K562 (cell line): ENCODE measurements around the gene ADGRD1. TPM values are rescaled to one million over a fixed set of nuclear protein-coding genes. Genes with fewer than 3 reads are reported as not detected.
A peak's percentile ranks its signal among the peaks of the same experiment; 100 is the strongest.

Experiments
- ADNP ChIP-seq: fragments of 200-800 bp; sonication (Bioruptor generic); IDR thresholded peaks from 2 replicates; pipeline ENCODE4 v1.6.1; 2016; ENCODE audit warnings: missing genetic modification characterization, missing compliant biosample characterization
- DDX20 ChIP-seq: fragments of 450-650 bp; IDR thresholded peaks from 2 replicates; pipeline ENCODE4 v1.6.1; 2016; ENCODE audit warnings: missing genetic modification characterization, low read depth, mild to moderate bottlenecking, missing compliant biosample characterization, moderate library complexity
- DIDO1 ChIP-seq: fragments of 450-650 bp; IDR thresholded peaks from 2 replicates; pipeline ENCODE4 v1.6.1; 2016; ENCODE audit warnings: low read depth, missing biosample characterization, missing genetic modification characterization
- DPF2 ChIP-seq: fragments of 450-650 bp; IDR thresholded peaks from 2 replicates; pipeline ENCODE4 v1.6.1; 2016
- ELF1 ChIP-seq: fragments of 200-800 bp; sonication (Bioruptor generic); IDR thresholded peaks from 2 replicates; pipeline ENCODE4 v1.6.1; 2016; ENCODE audit warnings: missing genetic modification characterization, missing compliant biosample characterization
- ELK1 ChIP-seq: sonication (generic); formaldehyde crosslinking; IDR thresholded peaks from 2 replicates; pipeline ENCODE4 v1.8.1; 2022; ENCODE audit warnings: missing genetic modification reagents
- FOXJ2 ChIP-seq: fragments of 200-800 bp; sonication (Bioruptor generic); IDR thresholded peaks from 2 replicates; pipeline ENCODE4 v1.6.1; 2016; ENCODE audit warnings: missing genetic modification characterization, missing compliant biosample characterization
- HDAC1 ChIP-seq, 2 experiments: fragments of 450-650 bp; IDR thresholded peaks; 2 replicates each; pipeline ENCODE4 v1.6.1; 2016 to 2017; ENCODE audit warnings: inconsistent platforms in 1 of 2, mild to moderate bottlenecking in 1 of 2, moderate library complexity in 1 of 2
- HOMEZ ChIP-seq: fragments of 250-450 bp; sonication (Bioruptor Pico); IDR thresholded peaks from 2 replicates; pipeline ENCODE4 v1.4.0; 2020; ENCODE audit warnings: mild to moderate bottlenecking, moderate library complexity
- MNT ChIP-seq, 2 experiments: fragments of 450-650 bp; conservative IDR thresholded peaks; 2 replicates each; pipeline ENCODE4 v1.6.1; 2017; ENCODE audit warnings: mild to moderate bottlenecking in 2 of 2, moderate library complexity in 2 of 2
- MYNN ChIP-seq, 2 experiments: sonication (generic); formaldehyde crosslinking in 1 of 2; IDR thresholded peaks; 2 replicates each; pipeline versions ENCODE4 v1.5.0 to v1.6.1; 2016 to 2020; ENCODE audit warnings: antibody characterized with exemption in 1 of 2, missing genetic modification reagents in 1 of 2
- NBN ChIP-seq: fragments of 450-650 bp; IDR thresholded peaks from 2 replicates; pipeline ENCODE4 v1.6.1; 2016; ENCODE audit warnings: low read depth, mild to moderate bottlenecking
- NR2C2 ChIP-seq, 2 experiments: fragments of 200-800 bp in 1 of 2; sonication (Bioruptor generic) in 1 of 2; sonication (generic) in 1 of 2; formaldehyde crosslinking in 1 of 2; IDR thresholded peaks; 2 replicates each; pipeline versions ENCODE4 v1.6.1 to v1.8.0; 2016 to 2022; ENCODE audit warnings: mild to moderate bottlenecking in 1 of 2, missing compliant biosample characterization in 1 of 2, missing genetic modification characterization in 1 of 2, missing genetic modification reagents in 1 of 2
- POLR2AphosphoS5 ChIP-seq: IDR thresholded peaks from 2 replicates; pipeline ENCODE4 v1.6.1; 2011; ENCODE audit warnings: mild to moderate bottlenecking, low read depth, low read length, moderate library complexity; ENCODE audit not compliant: control insufficient read depth, insufficient read depth
- POLR3G ChIP-seq: IDR thresholded peaks from 2 replicates; pipeline ENCODE4 v1.6.1; 2011; ENCODE audit not compliant: insufficient read length, insufficient replicate concordance; ENCODE audit errors: extremely low read depth
- TSHZ1 ChIP-seq: fragments of 250-450 bp; sonication (Bioruptor Pico); IDR thresholded peaks from 2 replicates; pipeline ENCODE4 v1.4.0; 2020; ENCODE audit warnings: mild to moderate bottlenecking, moderate library complexity
- ZKSCAN8 ChIP-seq: fragments of 200-800 bp; sonication (Bioruptor generic); IDR thresholded peaks from 2 replicates; pipeline ENCODE4 v1.6.1; 2016; ENCODE audit warnings: missing genetic modification characterization, missing compliant biosample characterization
- ZNF197 ChIP-seq: fragments of 200-800 bp; sonication (Bioruptor generic); IDR thresholded peaks from 2 replicates; pipeline ENCODE4 v1.6.1; 2016; ENCODE audit warnings: low read depth, missing genetic modification characterization, missing compliant biosample characterization
- ZNF23 ChIP-seq: fragments of 250-450 bp; sonication (Bioruptor Pico); IDR thresholded peaks from 2 replicates; pipeline ENCODE4 v1.4.0; 2020; ENCODE audit warnings: mild to moderate bottlenecking
- ZNF561 ChIP-seq: fragments of 450-650 bp; formaldehyde crosslinking; conservative IDR thresholded peaks from 2 replicates; pipeline ENCODE4 v1.4.0; 2020; ENCODE audit warnings: mild to moderate bottlenecking, moderate library complexity
- polyA plus RNA-seq, 8 experiments: library from polyadenylated mRNA; depleted of rRNA in 4 of 8; stranded (reverse) in 5 of 8; unstranded in 3 of 8; fragments of >200 nt; fragmentation: Nextera tagmentation in 2 of 8; fragmentation: Illumina TruSeq in 1 of 8; extraction: Ambion mirVana in 2 of 8; extraction: Trizol in 1 of 8; gene quantifications; 2 replicates each; pipeline versions ENCODE4 v1.2.1 to v1.2.3, GENCODE V29; 2011 to 2014; ENCODE audit warnings: inconsistent platforms in 1 of 8, missing spikeins in 1 of 8
- total RNA-seq, 7 experiments: library from RNA; depleted of rRNA in 6 of 7; stranded (reverse); fragments of >200 nt in 6 of 7; fragmentation: Illumina TruSeq in 2 of 7; extraction: Trizol in 2 of 7; gene quantifications; 2 replicates each; pipeline versions ENCODE4 v1.2.1 to v1.2.3, GENCODE V29; 2011 to 2021; ENCODE audit warnings: low replicate concordance in 1 of 7

ADGRD1 gene
- total and polyA plus RNA-seq, 9 of the 15 experiments (the other 6 are each of a cell fraction or from before 2014, with no cell fraction given): 1.7 to 11.7 (median 3.3) TPM

GRCh38 chr12:131000000-131000486, 46.3 kb downstream of the ADGRD1 start (continued):
- no peak for TF ChIP-seq TSHZ1 (CRISPR knock-in tag)
- TF ChIP-seq MNT (conservative IDR thresholded peaks at IDR 0.05): peak; percentile 50 to 68; a peak in 3 of 4 replicates
- no peak for TF ChIP-seq ZNF561 (CRISPR knock-in tag)
- no peak for TF ChIP-seq HOMEZ (CRISPR knock-in tag)
- no peak for TF ChIP-seq ELK1 (CRISPR knock-in tag)
- TF ChIP-seq ZKSCAN8 (CRISPR knock-in tag): no peak; the same call in 1 of the 2 replicates
- TF ChIP-seq ELF1 (tag): no peak
- TF ChIP-seq DPF2: peak; percentile 90
- TF ChIP-seq ZNF23 (CRISPR knock-in tag): no peak
- TF ChIP-seq ADNP: no peak
- 0 out of 2 replicates have a peak, but pooled peaks have one; percentile 24 for TF ChIP-seq POLR2AphosphoS5
- no peak for TF ChIP-seq DDX20
- peak; percentile 45; the same call in 1 of the 2 replicates for TF ChIP-seq MYNN (IDR thresholded peaks at IDR 0.05)
- no peak for TF ChIP-seq MYNN (CRISPR knock-in tag; IDR thresholded peaks at IDR 0.05)
- TF ChIP-seq FOXJ2: no peak
- no peak for TF ChIP-seq DIDO1 (tag)
- TF ChIP-seq NR2C2 (CRISPR knock-in tag; IDR thresholded peaks at IDR 0.05): no peak
- TF ChIP-seq NR2C2 (tag; IDR thresholded peaks at IDR 0.05): peak; percentile 75
- peak; percentile 71; the same call in 1 of the 2 replicates for TF ChIP-seq NBN
- TF ChIP-seq ZNF197 (CRISPR knock-in tag): 0 out of 2 replicates have a peak, but pooled peaks have one; percentile 43
- TF ChIP-seq POLR3G: no peak
- no peak for TF ChIP-seq HDAC1 (IDR thresholded peaks at IDR 0.05)
